T-helper 2 cell treated with Interferon-gamma antibody and Interleukin-4, amounts not matched to agents 5 μg/mL and 100 μg/mL, for 36 hours (primary cell): ENCODE data around the gene APEX2.
"Not testable (repeated sequence)": the region's sequence is repeated elsewhere in the genome, so short reads cannot be mapped to it uniquely, and the experiment has no call there.

ENCODE experiments used
- DNase-seq: peaks from one replicate; pipeline ENCODE4 v3.0.0; 2021; ENCODE audit warnings: low spot score
- H3K27ac Mint-ChIP-seq: one replicate; pipeline ENCODE4 v1.8.0; 2021; ENCODE audit warnings: mild to moderate bottlenecking, mixed read lengths
- H3K27me3 Mint-ChIP-seq: one replicate; pipeline ENCODE4 v1.8.0; 2021; ENCODE audit warnings: low read depth, mixed read lengths
- H3K36me3 Mint-ChIP-seq: one replicate; pipeline ENCODE4 v1.8.0; 2021; ENCODE audit warnings: low read depth, mixed read lengths
- H3K4me1 Mint-ChIP-seq: one replicate; pipeline ENCODE4 v1.8.0; 2021; ENCODE audit warnings: low read depth, mixed read lengths
- H3K4me3 Mint-ChIP-seq: one replicate; pipeline ENCODE4 v1.8.0; 2022; ENCODE audit warnings: mild to moderate bottlenecking, moderate library complexity, mixed read lengths
- H3K9me3 Mint-ChIP-seq: one replicate; pipeline ENCODE4 v1.8.0; 2021; ENCODE audit warnings: mixed read lengths

Gene APEX2

GRCh38 chrX:54999717-55000598 is at the start of gene APEX2:
TSS of gene APEX2 (plus strand) at chrX:55000363. CDS start at chrX:55000423, 60 bp downstream.
- no peaks in the 10 kb centered on the region for H3K27me3 Mint-ChIP-seq
- peaks cover 11% of the 10 kb centered on the region for H3K4me1 Mint-ChIP-seq
- H3K9me3 Mint-ChIP-seq: no peaks in the 10 kb centered on the region
- H3K27ac Mint-ChIP-seq: peak within 1 kb of the TSS; percentile 95
- H3K4me3 Mint-ChIP-seq: peak within 1 kb of the TSS; percentile 98
- H3K36me3 Mint-ChIP-seq: peaks cover 19% of the 10 kb centered on the region
- peak; percentile 87 for DNase-seq

- H3K36me3 Mint-ChIP-seq: no peaks in the 10 kb centered on the region
- no peak for DNase-seq
- H3K9me3 Mint-ChIP-seq: no peaks in the 10 kb centered on the region
- no peaks in the 10 kb centered on the region for H3K4me1 Mint-ChIP-seq
- H3K27ac Mint-ChIP-seq: no peak overlapping the region
- H3K27me3 Mint-ChIP-seq: no peaks in the 10 kb centered on the region
- H3K4me3 Mint-ChIP-seq: no peak overlapping the region
These were observed 49.3 kb upstream of the APEX2 start for GRCh38 chrX:54950730-54951375.

- no peaks in the 10 kb centered on the region for H3K36me3 Mint-ChIP-seq
- no peak overlapping the region for H3K27ac Mint-ChIP-seq
- H3K4me3 Mint-ChIP-seq: no peak overlapping the region
- H3K4me1 Mint-ChIP-seq: peaks cover 5% of the 10 kb centered on the region
- peaks cover 4% of the 10 kb centered on the region for H3K27me3 Mint-ChIP-seq
- no peak for DNase-seq
- H3K9me3 Mint-ChIP-seq: no peaks in the 10 kb centered on the region
These were observed 38.4 kb upstream of the APEX2 start for GRCh38 chrX:54961750-54962149.

- Mint-ChIP-seq H3K36me3 (no peaks in the 10 kb centered on the region), H3K4me1 (peaks cover 5% of the 10 kb centered on the region), H3K27me3 (peaks cover 4% of the 10 kb centered on the region), H3K4me3 (no peak overlapping the region), H3K27ac (no peak overlapping the region), H3K9me3 (no peaks in the 10 kb centered on the region)
- DNase-seq: no peak
These were observed 35.2 kb upstream of the APEX2 start for GRCh38 chrX:54964766-54965497.

- no peaks in the 10 kb centered on the region for H3K9me3 Mint-ChIP-seq
- H3K27me3 Mint-ChIP-seq: no peaks in the 10 kb centered on the region
- no peak overlapping the region for H3K27ac Mint-ChIP-seq
- H3K4me1 Mint-ChIP-seq: no peaks in the 10 kb centered on the region
- H3K36me3 Mint-ChIP-seq: no peaks in the 10 kb centered on the region
- no peak for DNase-seq
- no peak overlapping the region for H3K4me3 Mint-ChIP-seq
These were observed 22.8 kb upstream of the APEX2 start for GRCh38 chrX:54977387-54977786.

GRCh38 chrX:54978448-54978847 is 21.7 kb upstream of the APEX2 start:
- no peaks in the 10 kb centered on the region for H3K4me1 Mint-ChIP-seq
- H3K4me3 Mint-ChIP-seq: no peak overlapping the region
- no peaks in the 10 kb centered on the region for H3K27me3 Mint-ChIP-seq

GRCh38 chrX:54979432-54979831 is 20.7 kb upstream of the APEX2 start:
- no peak overlapping the region for H3K4me3 Mint-ChIP-seq
- H3K27me3 Mint-ChIP-seq: no peaks in the 10 kb centered on the region
- no peaks in the 10 kb centered on the region for H3K4me1 Mint-ChIP-seq
- H3K36me3 Mint-ChIP-seq: no peaks in the 10 kb centered on the region
- no peak for DNase-seq
- no peak overlapping the region for H3K27ac Mint-ChIP-seq
- H3K9me3 Mint-ChIP-seq: no peaks in the 10 kb centered on the region

More at GRCh38 chrX:54978448-54978847, 21.7 kb upstream of the APEX2 start:
- DNase-seq: no peak
- Mint-ChIP-seq H3K36me3 (no peaks in the 10 kb centered on the region), H3K9me3 (no peaks in the 10 kb centered on the region), H3K27ac (no peak overlapping the region)

GRCh38 chrX:54980334-54980733 is 19.8 kb upstream of the APEX2 start:
- no peaks in the 10 kb centered on the region for H3K27me3 Mint-ChIP-seq
- H3K4me3 Mint-ChIP-seq: no peak overlapping the region
- H3K27ac Mint-ChIP-seq: no peak overlapping the region
- no peak for DNase-seq
- H3K36me3 Mint-ChIP-seq: no peaks in the 10 kb centered on the region
- no peaks in the 10 kb centered on the region for H3K4me1 Mint-ChIP-seq
- H3K9me3 Mint-ChIP-seq: no peaks in the 10 kb centered on the region

- H3K4me1 Mint-ChIP-seq, H3K27me3 Mint-ChIP-seq, H3K36me3 Mint-ChIP-seq, DNase-seq, H3K9me3 Mint-ChIP-seq, H3K27ac Mint-ChIP-seq, H3K4me3 Mint-ChIP-seq: not testable (repeated sequence)
These were observed 16.9 kb upstream of the APEX2 start for GRCh38 chrX:54983306-54983705.

GRCh38 chrX:54991706-54992105 is 8.5 kb upstream of the APEX2 start:
- no peaks in the 10 kb centered on the region for H3K27me3 Mint-ChIP-seq
- H3K36me3 Mint-ChIP-seq: no peaks in the 10 kb centered on the region
- H3K9me3 Mint-ChIP-seq: no peaks in the 10 kb centered on the region
- H3K4me3 Mint-ChIP-seq: no peak overlapping the region
- H3K4me1 Mint-ChIP-seq: no peaks in the 10 kb centered on the region
- no peak for DNase-seq
- H3K27ac Mint-ChIP-seq: no peak overlapping the region

- Mint-ChIP-seq H3K4me1 (no peaks in the 10 kb centered on the region), H3K9me3 (no peaks in the 10 kb centered on the region), H3K27ac (no peak overlapping the region), H3K36me3 (no peaks in the 10 kb centered on the region), H3K27me3 (no peaks in the 10 kb centered on the region), H3K4me3 (no peak overlapping the region)
- DNase-seq: no peak
These were observed 7.1 kb upstream of the APEX2 start for GRCh38 chrX:54992911-54993622.

- Mint-ChIP-seq H3K36me3 (no peaks in the 10 kb centered on the region), H3K27ac (no peak within 1 kb of the TSS), H3K4me1 (peaks cover under 1% of the 10 kb centered on the region), H3K4me3 (no peak within 1 kb of the TSS), H3K27me3 (no peaks in the 10 kb centered on the region), H3K9me3 (no peaks in the 10 kb centered on the region)
- no peak for DNase-seq
These were observed 6.1 kb upstream of the APEX2 start, which contains the start of gene PFKFB1 for GRCh38 chrX:54994099-54994498. TSS of gene PFKFB1 (minus strand) at chrX:54994188. CDS start at chrX:54994007, 181 bp downstream.

GRCh38 chrX:54994668-54995351 is 5.4 kb upstream of the APEX2 start:
- Mint-ChIP-seq H3K4me3 (no peak overlapping the region), H3K9me3 (no peaks in the 10 kb centered on the region), H3K36me3 (no peaks in the 10 kb centered on the region), H3K4me1 (peaks cover 3% of the 10 kb centered on the region), H3K27ac (no peak overlapping the region), H3K27me3 (no peaks in the 10 kb centered on the region)
- no peak for DNase-seq
